ENCODE measurements around the gene MYH15. TPM values are rescaled to one million over a fixed set of nuclear protein-coding genes. Genes with fewer than 3 reads are reported as not detected.

Gene MYH15
- total RNA-seq, 6 experiments from 2014 or later = 0.19 to 0.59 (median 0.31) TPM

DNA sequence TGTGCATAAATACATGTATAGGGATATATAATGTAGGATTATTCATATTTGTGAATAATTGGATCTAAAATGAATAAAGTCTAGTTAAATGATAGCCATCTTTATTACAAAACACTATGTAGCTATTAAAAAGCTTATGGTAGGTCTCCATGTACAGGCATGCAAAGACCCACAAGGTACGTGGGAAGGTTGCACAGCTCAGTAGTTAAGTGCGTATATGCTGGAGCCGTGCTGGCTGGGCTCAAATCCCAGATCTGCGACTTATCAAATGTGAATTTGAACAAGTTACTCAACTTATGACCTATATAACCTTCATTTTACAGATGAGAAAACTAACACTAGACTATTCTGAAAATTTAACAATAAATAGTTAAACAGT lies 100.6 kb downstream of the MYH15 start:
- Mint-ChIP-seq H3K36me3 (ENCODE audit: low read depth) (no peaks in the 10 kb centered on the region), H3K9me3 (no peaks in the 10 kb centered on the region), H3K27ac (no peak overlapping the region)

DNA sequence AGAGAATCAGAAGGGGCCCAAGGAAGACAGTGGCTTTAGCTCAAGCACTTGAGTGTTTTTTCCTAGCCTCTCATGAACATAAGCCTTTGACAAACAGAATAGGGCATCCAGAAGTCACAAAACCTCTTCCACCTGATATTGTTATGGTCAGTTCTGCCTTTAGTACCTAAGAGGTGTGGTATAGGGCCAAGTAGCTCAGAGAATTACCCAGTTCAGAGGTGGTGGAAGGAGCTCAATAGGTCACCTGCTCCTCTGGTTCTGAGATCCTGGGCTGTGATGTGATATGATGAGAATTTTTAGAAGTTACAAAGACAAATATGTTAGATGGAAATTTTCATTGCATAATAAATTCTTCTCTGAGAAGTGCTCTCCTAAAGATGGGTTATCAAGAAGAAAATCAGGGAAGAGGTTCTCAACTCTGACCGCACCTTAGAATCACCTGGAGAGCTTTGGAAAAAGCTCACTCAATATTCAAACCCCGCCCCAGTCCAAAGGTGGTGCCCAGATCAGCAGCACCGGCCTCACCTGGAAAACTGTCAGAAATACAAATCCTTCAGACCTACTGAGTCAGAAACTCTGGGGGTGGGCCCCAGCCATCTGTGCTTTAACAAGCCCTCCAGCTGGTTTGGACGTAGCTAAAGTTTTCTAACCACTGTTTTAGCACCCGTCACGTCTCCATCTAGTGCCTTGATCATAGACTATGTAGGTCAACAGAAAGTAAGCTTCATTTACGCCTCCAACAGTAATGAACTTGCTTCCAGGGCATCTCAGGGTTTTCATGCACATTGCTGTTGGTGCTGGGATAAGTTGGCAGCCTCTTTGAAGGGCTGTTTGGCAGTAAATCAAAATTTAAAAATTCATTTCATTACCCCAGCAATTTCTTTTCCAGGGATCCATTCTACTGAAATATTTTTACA lies 101.3 kb downstream of the MYH15 start:
- H3K4me1 Mint-ChIP-seq (ENCODE audit: low read depth) = peaks cover 40% of the 10 kb centered on the region
- TF ChIP-seq, protein P1, sequence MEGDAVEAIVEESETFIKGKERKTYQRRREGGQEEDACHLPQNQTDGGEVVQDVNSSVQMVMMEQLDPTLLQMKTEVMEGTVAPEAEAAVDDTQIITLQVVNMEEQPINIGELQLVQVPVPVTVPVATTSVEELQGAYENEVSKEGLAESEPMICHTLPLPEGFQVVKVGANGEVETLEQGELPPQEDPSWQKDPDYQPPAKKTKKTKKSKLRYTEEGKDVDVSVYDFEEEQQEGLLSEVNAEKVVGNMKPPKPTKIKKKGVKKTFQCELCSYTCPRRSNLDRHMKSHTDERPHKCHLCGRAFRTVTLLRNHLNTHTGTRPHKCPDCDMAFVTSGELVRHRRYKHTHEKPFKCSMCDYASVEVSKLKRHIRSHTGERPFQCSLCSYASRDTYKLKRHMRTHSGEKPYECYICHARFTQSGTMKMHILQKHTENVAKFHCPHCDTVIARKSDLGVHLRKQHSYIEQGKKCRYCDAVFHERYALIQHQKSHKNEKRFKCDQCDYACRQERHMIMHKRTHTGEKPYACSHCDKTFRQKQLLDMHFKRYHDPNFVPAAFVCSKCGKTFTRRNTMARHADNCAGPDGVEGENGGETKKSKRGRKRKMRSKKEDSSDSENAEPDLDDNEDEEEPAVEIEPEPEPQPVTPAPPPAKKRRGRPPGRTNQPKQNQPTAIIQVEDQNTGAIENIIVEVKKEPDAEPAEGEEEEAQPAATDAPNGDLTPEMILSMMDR (IDR thresholded peaks at IDR 0.05) = no peak
- no peaks in the 10 kb centered on the region for H3K36me3 Mint-ChIP-seq (ENCODE audit: low read depth)

More for the DNA sequence above, 100.6 kb downstream of the MYH15 start:
- peaks cover 2% of the 10 kb centered on the region; the same call in 1 of the 2 replicates for H3K27me3 Mint-ChIP-seq (ENCODE audit: insufficient read depth)
- H3K4me1 Mint-ChIP-seq (ENCODE audit: low read depth) = peaks cover 37% of the 10 kb centered on the region
- no peak overlapping the region for H3K4me3 Mint-ChIP-seq
- DNase-seq = no peak
- TF ChIP-seq, protein P1 (IDR thresholded peaks at IDR 0.05) = no peak

GRCh38 chr3:108407886-108408285 lies 102.5 kb downstream of the MYH15 start:
- Mint-ChIP-seq H3K27ac (no peak overlapping the region), H3K36me3 (ENCODE audit: low read depth) (no peaks in the 10 kb centered on the region), H3K9me3 (no peaks in the 10 kb centered on the region), H3K4me3 (no peak overlapping the region), H3K4me1 (ENCODE audit: low read depth) (peaks cover 41% of the 10 kb centered on the region), H3K27me3 (ENCODE audit: insufficient read depth) (peaks cover 2% of the 10 kb centered on the region; the same call in 1 of the 2 replicates)
- TF ChIP-seq, protein P1 (IDR thresholded peaks at IDR 0.05) = no peak
- no peak for DNase-seq

More for the DNA sequence above, 101.3 kb downstream of the MYH15 start:
- H3K9me3 Mint-ChIP-seq = no peaks in the 10 kb centered on the region
- peaks cover 2% of the 10 kb centered on the region; the same call in 1 of the 2 replicates for H3K27me3 Mint-ChIP-seq (ENCODE audit: insufficient read depth)
- no peak overlapping the region for H3K4me3 Mint-ChIP-seq
- no peak overlapping the region for H3K27ac Mint-ChIP-seq
- DNase-seq = no peak

DNA sequence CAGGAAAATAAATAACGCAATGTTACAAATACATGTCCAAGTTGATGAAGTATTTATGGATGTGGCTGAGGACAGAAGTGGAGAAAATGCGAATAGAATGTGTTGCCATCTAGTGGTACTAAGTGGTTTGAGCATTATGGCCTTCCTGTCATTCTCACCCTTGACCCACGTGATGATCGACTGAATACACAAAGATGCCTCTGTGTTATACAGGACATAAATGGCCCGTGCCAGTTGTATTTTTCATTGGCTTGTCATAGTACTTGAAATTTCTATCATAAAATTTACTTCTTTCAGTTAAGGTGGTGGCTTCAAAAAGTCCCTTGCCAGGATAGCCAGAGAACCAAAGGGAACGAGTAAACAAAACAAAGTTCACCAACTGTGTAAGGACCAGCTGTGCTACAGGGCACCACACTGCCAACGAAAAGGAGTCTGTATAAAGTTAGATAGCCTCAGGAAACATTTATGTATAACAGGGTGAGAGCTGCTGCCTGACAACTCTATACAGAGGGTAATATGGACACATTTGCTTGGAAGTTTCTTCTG lies 103.7 kb downstream of the MYH15 start:
- H3K27me3 Mint-ChIP-seq (ENCODE audit: insufficient read depth) = peaks cover 2% of the 10 kb centered on the region; the same call in 1 of the 2 replicates
- H3K4me1 Mint-ChIP-seq (ENCODE audit: low read depth) = peaks cover 41% of the 10 kb centered on the region
- no peak overlapping the region for H3K4me3 Mint-ChIP-seq
- TF ChIP-seq, protein P1 (IDR thresholded peaks at IDR 0.05) = peak; percentile 78
- H3K9me3 Mint-ChIP-seq = no peaks in the 10 kb centered on the region
- H3K36me3 Mint-ChIP-seq (ENCODE audit: low read depth) = no peaks in the 10 kb centered on the region
- peak; percentile 38 for DNase-seq
- no peak overlapping the region for H3K27ac Mint-ChIP-seq

GRCh38 chr3:108406063-108406660 lies 104.2 kb downstream of the MYH15 start:
- peaks cover 41% of the 10 kb centered on the region for H3K4me1 Mint-ChIP-seq (ENCODE audit: low read depth)
- H3K9me3 Mint-ChIP-seq = no peaks in the 10 kb centered on the region
- no peak overlapping the region for H3K27ac Mint-ChIP-seq
- no peaks in the 10 kb centered on the region for H3K36me3 Mint-ChIP-seq (ENCODE audit: low read depth)
- DNase-seq = no peak
- H3K27me3 Mint-ChIP-seq (ENCODE audit: insufficient read depth) = peaks cover 2% of the 10 kb centered on the region; the same call in 1 of the 2 replicates
- H3K4me3 Mint-ChIP-seq = no peak overlapping the region
- TF ChIP-seq, protein P1 (IDR thresholded peaks at IDR 0.05) = no peak

All from HFFc6 (cell line).